K562 (cell line): Measurements from ENCODE around the gene IL5. TPM values are rescaled to one million over a fixed set of nuclear protein-coding genes. Genes with fewer than 3 reads are reported as not detected.

Experiments
- ATF1 ChIP-seq, 2 experiments: fragments of 450-650 bp in 1 of 2; IDR thresholded peaks; 2 replicates each; pipeline ENCODE4 v1.6.1; 2016; ENCODE audit warnings: missing compliant biosample characterization in 1 of 2, missing genetic modification characterization in 1 of 2
- polyA plus RNA-seq, 8 experiments: library from polyadenylated mRNA; depleted of rRNA in 4 of 8; stranded (reverse) in 5 of 8; unstranded in 3 of 8; fragments of >200 nt; fragmentation: Nextera tagmentation in 2 of 8; fragmentation: Illumina TruSeq in 1 of 8; extraction: Ambion mirVana in 2 of 8; extraction: Trizol in 1 of 8; gene quantifications; 2 replicates each; pipeline versions ENCODE4 v1.2.1 to v1.2.3, GENCODE V29; 2011 to 2014; ENCODE audit warnings: inconsistent platforms in 1 of 8, missing spikeins in 1 of 8
- total RNA-seq, 7 experiments: library from RNA; depleted of rRNA in 6 of 7; stranded (reverse); fragments of >200 nt in 6 of 7; fragmentation: Illumina TruSeq in 2 of 7; extraction: Trizol in 2 of 7; gene quantifications; 2 replicates each; pipeline versions ENCODE4 v1.2.1 to v1.2.3, GENCODE V29; 2011 to 2021; ENCODE audit warnings: low replicate concordance in 1 of 7
- TF ChIP-seq, protein P1 (sequence below), 2 experiments: fragments of 450-650 bp; formaldehyde crosslinking in 1 of 2; IDR thresholded peaks; 2 replicates each; pipeline versions ENCODE4 v1.4.0 to v1.6.1; 2014 to 2020; ENCODE audit warnings: mild to moderate bottlenecking in 2 of 2, borderline replicate concordance in 1 of 2, low read depth in 1 of 2
- TF ChIP-seq, protein P2 (sequence below): fragments of 250-450 bp; sonication (Bioruptor Pico); IDR thresholded peaks from 2 replicates; pipeline ENCODE4 v1.4.0; 2020; ENCODE audit warnings: borderline replicate concordance
- TF ChIP-seq, protein P3 (sequence below): fragments of 450-650 bp; IDR thresholded peaks from 2 replicates; pipeline ENCODE4 v1.6.1; 2016; ENCODE audit warnings: mild to moderate bottlenecking, moderate library complexity

IL5 gene
- total and polyA plus RNA-seq, 9 of the 15 experiments (the other 6 are each of a cell fraction or from before 2014, with no cell fraction given), result 0.44 TPM; not detected in 8

DNA sequence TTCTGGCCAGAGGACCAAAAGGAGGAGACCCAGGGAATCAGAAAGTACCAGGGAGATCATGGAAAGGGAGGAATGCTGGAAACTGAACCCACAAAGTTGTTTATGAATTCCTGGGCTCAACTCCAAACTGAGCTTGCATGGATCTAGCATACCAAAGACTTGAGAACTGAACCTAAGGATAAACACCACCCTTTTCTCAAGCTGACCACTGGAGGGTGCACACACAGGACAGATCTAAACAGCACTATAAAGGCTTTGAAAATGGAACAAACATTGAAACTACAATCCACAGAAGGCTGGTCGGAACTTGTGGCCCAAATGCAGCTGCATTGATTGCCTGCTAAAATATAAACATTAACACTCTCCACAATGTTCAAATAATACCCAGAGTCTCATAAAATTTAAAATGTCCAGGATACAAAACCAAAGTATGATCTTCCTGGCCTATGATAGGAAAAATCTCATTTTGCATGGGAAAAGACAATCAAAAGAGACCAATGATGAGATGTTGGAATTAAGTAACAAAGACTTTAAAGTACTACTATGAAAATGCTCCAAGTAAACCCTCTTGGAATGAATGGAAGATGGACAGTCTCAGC lies 37.1 kb downstream of the IL5 start (continued):
- TF ChIP-seq, protein P1, sequence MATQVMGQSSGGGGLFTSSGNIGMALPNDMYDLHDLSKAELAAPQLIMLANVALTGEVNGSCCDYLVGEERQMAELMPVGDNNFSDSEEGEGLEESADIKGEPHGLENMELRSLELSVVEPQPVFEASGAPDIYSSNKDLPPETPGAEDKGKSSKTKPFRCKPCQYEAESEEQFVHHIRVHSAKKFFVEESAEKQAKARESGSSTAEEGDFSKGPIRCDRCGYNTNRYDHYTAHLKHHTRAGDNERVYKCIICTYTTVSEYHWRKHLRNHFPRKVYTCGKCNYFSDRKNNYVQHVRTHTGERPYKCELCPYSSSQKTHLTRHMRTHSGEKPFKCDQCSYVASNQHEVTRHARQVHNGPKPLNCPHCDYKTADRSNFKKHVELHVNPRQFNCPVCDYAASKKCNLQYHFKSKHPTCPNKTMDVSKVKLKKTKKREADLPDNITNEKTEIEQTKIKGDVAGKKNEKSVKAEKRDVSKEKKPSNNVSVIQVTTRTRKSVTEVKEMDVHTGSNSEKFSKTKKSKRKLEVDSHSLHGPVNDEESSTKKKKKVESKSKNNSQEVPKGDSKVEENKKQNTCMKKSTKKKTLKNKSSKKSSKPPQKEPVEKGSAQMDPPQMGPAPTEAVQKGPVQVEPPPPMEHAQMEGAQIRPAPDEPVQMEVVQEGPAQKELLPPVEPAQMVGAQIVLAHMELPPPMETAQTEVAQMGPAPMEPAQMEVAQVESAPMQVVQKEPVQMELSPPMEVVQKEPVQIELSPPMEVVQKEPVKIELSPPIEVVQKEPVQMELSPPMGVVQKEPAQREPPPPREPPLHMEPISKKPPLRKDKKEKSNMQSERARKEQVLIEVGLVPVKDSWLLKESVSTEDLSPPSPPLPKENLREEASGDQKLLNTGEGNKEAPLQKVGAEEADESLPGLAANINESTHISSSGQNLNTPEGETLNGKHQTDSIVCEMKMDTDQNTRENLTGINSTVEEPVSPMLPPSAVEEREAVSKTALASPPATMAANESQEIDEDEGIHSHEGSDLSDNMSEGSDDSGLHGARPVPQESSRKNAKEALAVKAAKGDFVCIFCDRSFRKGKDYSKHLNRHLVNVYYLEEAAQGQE (IDR thresholded peaks at IDR 0.05; ENCODE audit: borderline replicate concordance), result peak; percentile 23; the same call in 1 of the 2 replicates
- TF ChIP-seq, protein P1 (CRISPR knock-in tag; IDR thresholded peaks at IDR 0.05; ENCODE audit: low read depth), result no peak
- no peak for TF ChIP-seq ATF1 (CRISPR knock-in tag; IDR thresholded peaks at IDR 0.05)
- TF ChIP-seq ATF1 (tag; IDR thresholded peaks at IDR 0.05), result no peak
- TF ChIP-seq, protein P2, sequence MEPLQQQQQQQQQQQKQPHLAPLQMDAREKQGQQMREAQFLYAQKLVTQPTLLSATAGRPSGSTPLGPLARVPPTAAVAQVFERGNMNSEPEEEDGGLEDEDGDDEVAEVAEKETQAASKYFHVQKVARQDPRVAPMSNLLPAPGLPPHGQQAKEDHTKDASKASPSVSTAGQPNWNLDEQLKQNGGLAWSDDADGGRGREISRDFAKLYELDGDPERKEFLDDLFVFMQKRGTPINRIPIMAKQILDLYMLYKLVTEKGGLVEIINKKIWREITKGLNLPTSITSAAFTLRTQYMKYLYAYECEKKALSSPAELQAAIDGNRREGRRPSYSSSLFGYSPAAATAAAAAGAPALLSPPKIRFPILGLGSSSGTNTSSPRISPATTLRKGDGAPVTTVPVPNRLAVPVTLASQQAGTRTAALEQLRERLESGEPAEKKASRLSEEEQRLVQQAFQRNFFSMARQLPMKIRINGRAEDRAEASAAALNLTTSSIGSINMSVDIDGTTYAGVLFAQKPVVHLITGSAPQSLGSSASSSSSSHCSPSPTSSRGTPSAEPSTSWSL (CRISPR knock-in tag), result no peak
- TF ChIP-seq, protein P3, sequence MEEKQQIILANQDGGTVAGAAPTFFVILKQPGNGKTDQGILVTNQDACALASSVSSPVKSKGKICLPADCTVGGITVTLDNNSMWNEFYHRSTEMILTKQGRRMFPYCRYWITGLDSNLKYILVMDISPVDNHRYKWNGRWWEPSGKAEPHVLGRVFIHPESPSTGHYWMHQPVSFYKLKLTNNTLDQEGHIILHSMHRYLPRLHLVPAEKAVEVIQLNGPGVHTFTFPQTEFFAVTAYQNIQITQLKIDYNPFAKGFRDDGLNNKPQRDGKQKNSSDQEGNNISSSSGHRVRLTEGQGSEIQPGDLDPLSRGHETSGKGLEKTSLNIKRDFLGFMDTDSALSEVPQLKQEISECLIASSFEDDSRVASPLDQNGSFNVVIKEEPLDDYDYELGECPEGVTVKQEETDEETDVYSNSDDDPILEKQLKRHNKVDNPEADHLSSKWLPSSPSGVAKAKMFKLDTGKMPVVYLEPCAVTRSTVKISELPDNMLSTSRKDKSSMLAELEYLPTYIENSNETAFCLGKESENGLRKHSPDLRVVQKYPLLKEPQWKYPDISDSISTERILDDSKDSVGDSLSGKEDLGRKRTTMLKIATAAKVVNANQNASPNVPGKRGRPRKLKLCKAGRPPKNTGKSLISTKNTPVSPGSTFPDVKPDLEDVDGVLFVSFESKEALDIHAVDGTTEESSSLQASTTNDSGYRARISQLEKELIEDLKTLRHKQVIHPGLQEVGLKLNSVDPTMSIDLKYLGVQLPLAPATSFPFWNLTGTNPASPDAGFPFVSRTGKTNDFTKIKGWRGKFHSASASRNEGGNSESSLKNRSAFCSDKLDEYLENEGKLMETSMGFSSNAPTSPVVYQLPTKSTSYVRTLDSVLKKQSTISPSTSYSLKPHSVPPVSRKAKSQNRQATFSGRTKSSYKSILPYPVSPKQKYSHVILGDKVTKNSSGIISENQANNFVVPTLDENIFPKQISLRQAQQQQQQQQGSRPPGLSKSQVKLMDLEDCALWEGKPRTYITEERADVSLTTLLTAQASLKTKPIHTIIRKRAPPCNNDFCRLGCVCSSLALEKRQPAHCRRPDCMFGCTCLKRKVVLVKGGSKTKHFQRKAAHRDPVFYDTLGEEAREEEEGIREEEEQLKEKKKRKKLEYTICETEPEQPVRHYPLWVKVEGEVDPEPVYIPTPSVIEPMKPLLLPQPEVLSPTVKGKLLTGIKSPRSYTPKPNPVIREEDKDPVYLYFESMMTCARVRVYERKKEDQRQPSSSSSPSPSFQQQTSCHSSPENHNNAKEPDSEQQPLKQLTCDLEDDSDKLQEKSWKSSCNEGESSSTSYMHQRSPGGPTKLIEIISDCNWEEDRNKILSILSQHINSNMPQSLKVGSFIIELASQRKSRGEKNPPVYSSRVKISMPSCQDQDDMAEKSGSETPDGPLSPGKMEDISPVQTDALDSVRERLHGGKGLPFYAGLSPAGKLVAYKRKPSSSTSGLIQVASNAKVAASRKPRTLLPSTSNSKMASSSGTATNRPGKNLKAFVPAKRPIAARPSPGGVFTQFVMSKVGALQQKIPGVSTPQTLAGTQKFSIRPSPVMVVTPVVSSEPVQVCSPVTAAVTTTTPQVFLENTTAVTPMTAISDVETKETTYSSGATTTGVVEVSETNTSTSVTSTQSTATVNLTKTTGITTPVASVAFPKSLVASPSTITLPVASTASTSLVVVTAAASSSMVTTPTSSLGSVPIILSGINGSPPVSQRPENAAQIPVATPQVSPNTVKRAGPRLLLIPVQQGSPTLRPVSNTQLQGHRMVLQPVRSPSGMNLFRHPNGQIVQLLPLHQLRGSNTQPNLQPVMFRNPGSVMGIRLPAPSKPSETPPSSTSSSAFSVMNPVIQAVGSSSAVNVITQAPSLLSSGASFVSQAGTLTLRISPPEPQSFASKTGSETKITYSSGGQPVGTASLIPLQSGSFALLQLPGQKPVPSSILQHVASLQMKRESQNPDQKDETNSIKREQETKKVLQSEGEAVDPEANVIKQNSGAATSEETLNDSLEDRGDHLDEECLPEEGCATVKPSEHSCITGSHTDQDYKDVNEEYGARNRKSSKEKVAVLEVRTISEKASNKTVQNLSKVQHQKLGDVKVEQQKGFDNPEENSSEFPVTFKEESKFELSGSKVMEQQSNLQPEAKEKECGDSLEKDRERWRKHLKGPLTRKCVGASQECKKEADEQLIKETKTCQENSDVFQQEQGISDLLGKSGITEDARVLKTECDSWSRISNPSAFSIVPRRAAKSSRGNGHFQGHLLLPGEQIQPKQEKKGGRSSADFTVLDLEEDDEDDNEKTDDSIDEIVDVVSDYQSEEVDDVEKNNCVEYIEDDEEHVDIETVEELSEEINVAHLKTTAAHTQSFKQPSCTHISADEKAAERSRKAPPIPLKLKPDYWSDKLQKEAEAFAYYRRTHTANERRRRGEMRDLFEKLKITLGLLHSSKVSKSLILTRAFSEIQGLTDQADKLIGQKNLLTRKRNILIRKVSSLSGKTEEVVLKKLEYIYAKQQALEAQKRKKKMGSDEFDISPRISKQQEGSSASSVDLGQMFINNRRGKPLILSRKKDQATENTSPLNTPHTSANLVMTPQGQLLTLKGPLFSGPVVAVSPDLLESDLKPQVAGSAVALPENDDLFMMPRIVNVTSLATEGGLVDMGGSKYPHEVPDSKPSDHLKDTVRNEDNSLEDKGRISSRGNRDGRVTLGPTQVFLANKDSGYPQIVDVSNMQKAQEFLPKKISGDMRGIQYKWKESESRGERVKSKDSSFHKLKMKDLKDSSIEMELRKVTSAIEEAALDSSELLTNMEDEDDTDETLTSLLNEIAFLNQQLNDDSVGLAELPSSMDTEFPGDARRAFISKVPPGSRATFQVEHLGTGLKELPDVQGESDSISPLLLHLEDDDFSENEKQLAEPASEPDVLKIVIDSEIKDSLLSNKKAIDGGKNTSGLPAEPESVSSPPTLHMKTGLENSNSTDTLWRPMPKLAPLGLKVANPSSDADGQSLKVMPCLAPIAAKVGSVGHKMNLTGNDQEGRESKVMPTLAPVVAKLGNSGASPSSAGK, result no peak
